NCI-H1105 treated with DMSO at 0.1 percent for 48 hours (cell line): Measurements from ENCODE around the gene NLRC5.

Experiments
- DNase-seq: peaks from one replicate; lab custom pipeline; 2025; lab: John Stamatoyannopoulos, UW

Gene NLRC5, protein sequence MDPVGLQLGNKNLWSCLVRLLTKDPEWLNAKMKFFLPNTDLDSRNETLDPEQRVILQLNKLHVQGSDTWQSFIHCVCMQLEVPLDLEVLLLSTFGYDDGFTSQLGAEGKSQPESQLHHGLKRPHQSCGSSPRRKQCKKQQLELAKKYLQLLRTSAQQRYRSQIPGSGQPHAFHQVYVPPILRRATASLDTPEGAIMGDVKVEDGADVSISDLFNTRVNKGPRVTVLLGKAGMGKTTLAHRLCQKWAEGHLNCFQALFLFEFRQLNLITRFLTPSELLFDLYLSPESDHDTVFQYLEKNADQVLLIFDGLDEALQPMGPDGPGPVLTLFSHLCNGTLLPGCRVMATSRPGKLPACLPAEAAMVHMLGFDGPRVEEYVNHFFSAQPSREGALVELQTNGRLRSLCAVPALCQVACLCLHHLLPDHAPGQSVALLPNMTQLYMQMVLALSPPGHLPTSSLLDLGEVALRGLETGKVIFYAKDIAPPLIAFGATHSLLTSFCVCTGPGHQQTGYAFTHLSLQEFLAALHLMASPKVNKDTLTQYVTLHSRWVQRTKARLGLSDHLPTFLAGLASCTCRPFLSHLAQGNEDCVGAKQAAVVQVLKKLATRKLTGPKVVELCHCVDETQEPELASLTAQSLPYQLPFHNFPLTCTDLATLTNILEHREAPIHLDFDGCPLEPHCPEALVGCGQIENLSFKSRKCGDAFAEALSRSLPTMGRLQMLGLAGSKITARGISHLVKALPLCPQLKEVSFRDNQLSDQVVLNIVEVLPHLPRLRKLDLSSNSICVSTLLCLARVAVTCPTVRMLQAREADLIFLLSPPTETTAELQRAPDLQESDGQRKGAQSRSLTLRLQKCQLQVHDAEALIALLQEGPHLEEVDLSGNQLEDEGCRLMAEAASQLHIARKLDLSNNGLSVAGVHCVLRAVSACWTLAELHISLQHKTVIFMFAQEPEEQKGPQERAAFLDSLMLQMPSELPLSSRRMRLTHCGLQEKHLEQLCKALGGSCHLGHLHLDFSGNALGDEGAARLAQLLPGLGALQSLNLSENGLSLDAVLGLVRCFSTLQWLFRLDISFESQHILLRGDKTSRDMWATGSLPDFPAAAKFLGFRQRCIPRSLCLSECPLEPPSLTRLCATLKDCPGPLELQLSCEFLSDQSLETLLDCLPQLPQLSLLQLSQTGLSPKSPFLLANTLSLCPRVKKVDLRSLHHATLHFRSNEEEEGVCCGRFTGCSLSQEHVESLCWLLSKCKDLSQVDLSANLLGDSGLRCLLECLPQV (N-terminal part only)

DNA sequence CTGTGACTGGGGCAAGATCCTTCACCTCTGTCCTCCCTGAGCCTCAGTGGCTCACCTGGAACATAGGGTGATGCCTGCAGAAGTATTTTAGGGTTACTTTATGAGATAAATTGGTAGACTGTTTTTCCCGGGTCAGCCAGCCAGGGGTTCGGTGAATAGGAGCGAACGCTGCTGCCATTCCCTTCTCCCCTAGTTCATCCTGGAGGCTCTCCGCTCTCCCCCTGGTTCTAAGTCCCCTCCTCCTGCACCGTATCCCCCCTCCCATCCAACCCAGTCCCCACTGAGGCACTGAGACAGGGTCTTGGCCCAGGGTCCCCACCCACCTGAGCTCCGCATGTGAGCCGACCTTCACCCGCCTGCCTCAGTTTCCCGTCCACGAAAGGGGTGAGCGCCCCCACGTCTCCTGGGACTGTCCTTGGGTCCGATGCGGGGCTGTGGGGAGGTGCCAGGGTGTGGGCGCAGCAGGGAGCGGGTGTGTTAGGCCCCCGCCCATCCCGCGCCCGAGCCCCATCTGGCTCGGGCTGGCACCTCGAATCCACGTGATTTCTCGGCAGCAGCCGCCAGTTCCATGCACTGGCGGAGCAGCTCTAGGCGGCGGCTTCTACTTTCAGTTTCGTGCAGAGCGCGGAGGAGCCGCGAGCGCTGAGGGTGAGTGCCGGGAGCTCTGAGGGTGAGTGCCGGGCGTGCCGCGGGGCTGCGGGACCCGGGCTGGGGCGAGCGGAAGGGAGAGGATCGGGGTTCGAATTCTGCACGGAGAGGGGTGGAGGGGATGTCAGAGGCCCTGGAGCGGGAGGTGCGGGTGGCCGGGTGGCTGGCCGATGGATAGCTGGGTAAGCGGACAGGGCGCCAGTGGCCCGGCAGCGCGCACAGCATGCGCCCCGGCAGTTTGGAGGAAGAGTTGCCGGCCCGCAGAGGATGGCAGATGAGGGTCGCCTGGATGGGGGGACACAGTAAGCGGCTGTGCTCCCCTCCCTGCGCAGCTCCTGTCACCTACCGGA is at the start of gene NLRC5:
Gene NLRC5, plus strand, starts transcription at position 610 of the 998 bp plus-strand sequence. CDS start 31,156 bp downstream, outside the sequence.
- peak; percentile 23 for DNase-seq

DNA sequence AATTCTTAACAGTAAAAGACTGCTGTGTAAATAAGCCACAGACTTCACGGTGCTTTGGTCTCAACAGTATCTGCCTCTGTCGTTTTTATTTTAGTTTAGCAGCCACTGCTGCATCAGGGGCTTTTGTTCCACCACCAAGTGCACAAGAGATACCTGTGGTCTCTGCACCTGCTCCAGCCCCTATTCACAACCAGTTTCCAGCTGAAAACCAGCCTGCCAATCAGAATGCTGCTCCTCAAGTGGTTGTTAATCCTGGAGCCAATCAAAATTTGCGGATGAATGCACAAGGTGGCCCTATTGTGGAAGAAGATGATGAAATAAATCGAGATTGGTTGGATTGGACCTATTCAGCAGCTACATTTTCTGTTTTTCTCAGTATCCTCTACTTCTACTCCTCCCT is 49.6 kb upstream of the NLRC5 start:
- peak; percentile 72 for DNase-seq

DNA sequence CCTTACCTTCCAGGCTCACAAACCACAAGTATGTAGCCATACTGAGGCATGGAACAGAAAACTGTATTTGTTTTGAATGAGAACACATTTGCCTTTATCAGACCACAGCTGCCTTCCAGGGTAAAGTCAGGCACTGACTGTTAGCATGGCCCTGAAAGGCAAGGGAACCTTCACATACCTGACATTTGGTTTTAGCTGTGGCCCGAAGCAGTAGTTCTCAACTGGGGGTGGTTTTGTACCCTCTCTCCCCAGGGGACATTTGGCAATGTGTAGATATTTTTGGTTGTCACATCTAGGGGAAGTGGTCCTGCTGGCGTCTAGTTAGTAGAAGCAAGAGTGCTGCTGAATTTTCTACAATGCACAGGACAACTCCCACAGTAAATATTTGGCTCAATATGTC is 48.3 kb upstream of the NLRC5 start:
- no peak for DNase-seq

DNA sequence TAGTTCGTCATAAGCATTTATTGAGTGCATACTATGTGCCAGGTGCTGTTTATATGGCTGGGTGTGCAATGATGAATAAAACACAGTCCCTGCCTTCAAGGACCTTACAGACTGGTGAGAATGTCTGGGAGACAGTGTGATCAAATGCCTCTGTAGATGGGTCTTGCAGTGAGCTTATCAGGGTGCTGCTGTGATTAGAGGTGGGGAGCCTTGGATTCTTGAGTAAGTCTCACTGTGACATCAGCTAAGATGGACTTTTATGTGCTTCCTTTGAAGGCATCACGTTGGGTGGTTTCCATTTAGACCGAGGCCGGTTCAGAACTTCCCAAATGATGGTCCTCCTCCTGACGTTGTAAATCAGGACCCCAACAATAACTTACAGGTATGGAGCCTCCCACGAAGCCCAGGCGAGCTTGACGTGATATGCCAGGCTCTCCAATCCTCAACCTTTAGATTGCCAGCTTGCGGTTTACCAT is 47.5 kb upstream of the NLRC5 start:
- no peak for DNase-seq

DNA sequence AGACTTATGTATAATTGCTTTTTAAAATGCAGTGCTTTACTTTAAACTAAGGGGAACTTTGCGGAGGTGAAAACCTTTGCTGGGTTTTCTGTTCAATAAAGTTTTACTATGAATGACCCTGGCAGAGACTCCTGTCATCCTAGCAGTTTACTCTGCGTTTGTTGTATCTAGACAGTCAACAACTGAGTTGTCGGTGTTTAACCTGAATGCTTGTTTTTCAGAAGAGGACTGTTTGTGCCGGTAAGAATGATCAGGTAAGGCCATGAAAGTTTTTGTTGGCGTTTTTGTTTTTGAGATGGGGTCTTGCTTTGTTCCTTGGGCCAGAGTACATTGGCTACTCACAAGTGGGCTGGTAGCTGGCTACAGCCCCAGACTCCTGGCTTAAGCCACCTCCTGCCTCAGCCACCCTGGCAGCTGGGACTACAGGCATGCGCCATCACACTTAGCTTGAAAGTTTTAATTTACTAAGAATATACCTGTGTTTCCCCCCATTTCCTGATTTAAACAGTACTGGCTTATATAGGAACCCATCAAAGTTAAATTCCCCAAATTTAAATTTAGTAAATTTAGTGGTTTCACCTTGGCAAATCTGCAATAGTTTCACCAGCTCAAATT is 45.5 kb upstream of the NLRC5 start:
- no peak for DNase-seq

DNA sequence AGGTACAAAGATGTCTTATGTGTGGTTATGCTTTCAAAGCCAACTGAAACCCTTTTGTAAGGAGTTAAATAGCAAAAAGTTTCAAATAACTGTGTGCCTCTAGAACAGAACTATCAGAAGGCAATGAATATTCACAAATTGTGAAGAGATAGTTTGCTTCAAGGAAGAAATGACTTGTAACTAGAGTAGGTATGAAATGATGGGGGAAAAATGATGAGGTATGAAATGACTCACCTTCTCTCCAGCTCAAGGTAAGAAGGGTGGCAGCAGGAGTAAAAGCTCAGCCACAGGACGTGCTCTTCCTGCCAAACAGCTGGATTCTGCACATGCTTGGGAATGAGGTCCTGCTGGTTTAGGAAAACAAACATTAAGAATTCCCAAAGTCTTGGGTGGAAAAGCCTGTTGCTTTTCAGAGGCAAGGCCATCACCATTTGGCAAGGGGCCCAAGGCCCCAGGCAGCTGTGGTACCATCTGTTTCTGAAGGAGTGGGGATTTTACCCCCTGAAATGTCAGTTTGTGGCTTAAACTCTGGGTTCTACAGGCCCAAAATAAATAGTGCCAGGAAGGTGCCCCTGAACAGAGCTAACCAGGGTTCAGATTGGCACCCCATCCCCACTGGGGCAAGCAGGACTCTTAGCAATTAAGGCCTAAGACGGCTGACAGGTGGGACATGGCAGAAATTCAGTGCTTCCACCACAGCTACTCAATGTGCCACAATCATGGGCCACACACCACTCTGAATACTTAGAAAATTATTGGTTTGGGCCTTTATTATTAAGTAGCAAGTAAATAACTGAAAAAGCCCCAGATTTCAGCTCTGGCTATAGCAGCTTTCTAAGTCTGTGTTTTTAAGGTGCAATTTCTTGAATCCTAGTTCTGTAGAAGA is 44.2 kb upstream of the NLRC5 start:
- no peak for DNase-seq

DNA sequence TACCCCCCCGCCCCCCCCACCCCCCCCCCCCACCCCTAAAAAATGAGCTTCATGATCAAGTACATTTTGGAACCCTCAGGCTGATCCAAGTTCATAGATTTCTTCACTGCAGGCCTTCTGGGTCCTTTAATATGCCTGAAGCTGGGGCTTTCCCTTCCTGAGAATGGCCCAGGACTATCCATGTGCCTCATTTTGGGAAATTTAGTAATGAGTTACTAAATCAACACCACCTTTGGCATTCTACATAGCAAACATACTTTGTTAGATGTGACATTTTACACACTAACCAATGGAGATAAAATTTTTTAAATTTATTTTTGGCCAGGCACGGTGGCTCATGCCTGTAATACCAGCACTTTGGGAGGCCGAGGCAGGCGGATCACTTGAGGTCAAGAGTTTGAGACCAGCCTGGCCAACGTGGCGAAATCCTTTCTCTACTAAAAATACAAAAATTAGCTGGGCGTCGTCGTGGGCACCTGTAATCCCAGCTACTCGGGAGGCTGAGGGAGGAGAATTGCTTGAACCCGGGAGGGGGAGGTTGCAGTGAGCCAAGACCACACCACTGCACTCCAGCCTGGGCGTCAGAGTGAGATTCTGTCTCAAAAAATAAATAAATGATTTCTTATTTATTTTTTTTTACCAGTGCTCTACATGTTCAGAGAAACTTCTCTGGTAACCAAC is 43.4 kb upstream of the NLRC5 start:
- no peak for DNase-seq

DNA sequence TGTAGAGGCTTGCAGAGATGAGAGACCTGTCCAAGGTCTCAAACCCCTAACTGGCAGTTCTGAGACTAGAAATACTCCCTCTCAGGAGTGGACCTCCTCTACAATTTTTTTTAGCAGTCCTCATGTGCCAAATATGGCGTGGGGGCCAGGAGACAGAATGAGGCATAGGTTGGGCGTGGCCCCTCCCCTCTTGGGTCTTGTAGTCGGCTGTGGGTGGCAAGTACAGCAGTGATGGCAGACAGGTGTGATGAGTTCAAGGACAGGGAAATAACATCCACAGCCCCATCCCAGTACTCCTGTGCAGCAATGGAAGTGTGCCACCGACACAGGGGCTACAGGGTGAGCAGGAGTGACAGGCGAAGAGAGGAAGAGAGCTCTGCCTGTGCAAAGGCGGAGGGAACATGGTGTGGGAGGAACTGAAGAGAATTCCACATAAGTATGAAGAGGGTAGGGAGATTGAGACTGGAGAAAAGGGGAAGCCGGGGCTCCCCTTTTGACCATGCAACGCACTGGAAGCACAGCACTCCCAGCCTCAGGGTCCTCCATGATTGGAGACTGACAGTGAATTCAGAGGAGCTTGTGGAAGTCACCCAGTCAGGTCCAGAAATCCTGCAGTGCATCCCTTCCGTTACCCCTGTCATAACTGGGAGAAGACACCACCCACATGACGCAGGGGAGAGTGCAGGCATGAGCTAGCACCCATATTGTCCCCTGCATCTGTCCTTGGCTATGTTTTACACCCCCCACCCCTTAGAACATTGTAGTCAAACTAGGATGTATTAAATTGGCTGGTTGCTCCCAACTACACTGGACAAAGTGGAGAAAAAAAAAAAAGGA is 42.4 kb upstream of the NLRC5 start:
- DNase-seq: no peak

DNA sequence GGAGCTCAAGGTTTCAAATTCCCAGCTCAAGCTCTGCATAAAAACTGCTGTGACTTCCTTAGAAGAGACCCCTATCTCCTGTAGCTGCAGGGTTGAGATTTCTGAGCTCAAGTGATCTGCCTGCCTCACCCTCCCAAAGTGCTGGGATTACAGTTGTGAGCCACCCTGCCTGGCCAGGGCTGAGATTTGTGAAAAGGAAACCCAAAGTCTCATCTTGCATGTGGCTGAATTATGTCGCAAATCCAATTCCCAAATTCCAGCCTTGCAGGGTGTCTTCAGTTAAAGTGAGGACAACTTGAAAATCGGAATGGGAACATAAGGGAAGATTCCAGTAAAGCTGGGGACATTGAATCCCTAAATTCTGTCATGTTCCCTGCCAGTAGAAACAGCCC is 41.8 kb upstream of the NLRC5 start:
- DNase-seq: no peak

DNA sequence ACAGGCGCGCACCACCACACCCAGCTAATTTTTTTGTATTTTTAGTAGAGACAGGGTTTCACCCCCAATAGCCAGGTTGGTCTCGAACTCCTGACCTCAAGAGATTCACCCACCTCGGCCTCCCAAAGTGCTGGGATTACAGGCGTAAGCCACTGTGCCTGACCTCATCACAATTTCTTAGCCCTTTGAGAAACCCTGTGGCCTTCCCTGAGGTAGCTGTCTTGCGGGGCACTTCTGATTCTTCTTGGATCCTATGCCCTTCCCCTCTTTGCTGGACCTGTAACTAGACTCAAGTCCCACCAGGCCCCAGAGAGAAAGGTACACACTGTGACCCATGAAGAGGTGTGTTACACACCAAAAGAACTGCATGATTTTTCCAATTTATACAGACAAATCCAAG is 41.1 kb upstream of the NLRC5 start:
- DNase-seq: no peak

DNA sequence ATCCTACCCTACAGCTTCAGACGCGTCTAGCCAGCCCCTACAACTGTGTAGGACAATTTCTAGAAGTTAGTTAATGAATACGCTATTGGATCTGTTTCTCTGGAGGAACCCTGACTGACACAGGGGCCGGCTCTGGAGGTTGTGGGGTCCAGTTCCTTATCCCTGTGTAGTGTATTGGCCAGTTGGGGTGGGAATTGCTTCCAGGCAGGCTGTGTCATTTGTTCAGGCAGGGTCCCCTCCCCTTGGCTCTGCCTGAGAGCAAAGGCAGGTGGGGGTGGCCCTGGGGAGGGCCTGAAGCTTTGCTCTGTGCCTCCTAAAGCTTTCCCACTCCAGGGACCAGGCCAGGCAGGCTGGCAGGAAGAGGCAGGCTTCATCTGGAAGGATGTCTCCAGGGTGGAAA is 39.3 kb upstream of the NLRC5 start:
- DNase-seq: no peak

DNA sequence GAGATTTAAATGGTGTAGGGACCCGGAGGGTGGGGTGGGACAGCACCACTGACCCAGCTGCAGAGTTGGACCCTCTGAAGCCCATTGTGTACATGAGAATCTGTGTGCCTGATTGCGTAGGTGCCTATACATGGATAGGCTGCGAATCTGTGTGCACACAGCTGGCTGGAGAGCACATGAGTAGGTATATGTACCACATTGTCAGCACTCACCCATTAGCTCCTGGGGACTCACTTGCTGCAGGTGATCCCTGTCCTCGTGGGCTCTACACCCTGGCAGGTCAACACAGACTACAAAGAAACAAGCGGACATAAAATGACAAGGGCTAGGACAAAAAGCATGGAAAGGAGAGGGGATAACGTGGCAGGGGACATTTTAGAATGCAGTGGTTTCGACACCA is 38.9 kb upstream of the NLRC5 start:
- no peak for DNase-seq

DNA sequence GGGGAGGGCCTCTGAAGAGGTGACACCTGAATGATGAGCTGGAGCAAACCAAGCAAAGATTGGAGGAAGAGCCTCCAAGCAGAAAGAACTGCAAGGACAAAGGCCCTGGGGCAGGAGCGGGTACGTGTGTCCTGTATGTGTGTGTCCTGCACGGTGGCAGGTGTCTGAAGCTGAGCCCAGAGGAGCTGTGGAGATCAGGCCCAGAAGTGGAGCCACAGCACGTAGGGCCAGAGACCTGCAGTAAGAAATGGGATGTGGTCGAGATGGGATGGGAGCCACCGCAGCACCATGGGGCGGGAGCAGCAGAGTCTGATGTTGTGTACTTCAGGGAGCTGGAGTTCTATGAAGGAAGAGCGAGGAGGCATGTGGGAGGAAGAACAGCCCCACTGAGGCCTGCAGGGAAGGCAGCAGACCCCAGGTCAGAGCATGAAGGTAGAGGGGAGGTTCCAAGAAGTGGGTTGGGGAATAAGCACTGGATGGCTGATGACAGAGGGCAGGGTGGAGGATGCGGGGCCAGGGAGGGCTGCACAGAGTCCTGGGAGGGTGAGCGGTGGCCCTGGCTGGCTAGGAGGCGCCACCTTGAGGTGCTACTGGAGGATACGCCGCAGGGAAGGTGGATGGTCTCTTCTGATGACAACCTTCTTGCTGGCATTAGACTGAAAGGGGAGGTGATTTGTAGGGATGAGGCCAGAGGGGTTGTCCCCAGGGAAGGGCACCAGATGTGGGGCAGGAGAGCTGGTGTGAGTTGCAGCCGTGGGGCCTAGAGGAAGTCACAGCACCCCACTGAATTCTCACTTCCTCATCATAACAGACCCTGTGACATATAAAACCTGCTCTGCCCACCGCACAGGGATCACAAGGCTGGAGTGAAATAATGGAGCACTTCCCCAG is 38.2 kb upstream of the NLRC5 start:
- DNase-seq: peak; percentile 1

DNA sequence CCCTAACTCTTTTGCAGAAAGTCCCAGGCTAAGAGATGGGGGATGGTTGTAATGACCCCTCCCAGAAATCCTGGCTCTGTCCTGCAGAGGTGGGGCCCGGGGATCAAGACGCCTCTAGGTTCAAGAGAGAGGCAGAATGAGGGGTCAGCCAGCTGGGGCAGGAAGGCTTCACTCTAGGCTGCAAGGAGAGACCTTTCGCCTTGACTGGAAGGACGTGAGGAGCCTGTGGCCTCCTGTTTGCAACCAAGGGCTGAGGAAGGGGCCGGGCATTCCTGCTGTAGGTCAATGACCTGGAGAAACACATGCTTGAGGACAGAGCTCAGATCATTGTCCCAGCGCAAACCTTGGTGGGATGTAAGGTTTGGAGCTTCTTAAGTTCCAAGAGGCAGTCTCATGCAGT is 36.4 kb upstream of the NLRC5 start:
- no peak for DNase-seq

DNA sequence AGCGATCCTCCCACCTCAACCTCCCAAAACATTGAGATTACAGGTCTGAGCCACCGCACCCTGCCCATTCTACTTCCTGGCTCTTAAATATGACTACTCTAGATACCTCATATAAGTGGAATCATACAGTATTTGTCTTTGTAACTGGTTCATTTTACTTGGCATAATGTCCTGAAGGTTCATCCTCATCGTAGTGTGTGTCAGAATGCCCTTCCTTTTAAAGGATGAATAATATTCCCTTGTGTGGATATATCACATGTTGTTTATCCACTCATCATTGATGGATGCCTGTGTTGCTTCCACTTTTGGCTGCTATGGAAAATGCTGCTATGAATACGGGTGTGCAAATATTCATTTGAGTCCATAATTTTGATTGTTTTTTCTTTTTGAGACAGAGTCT is 33.3 kb upstream of the NLRC5 start:
- DNase-seq: no peak

DNA sequence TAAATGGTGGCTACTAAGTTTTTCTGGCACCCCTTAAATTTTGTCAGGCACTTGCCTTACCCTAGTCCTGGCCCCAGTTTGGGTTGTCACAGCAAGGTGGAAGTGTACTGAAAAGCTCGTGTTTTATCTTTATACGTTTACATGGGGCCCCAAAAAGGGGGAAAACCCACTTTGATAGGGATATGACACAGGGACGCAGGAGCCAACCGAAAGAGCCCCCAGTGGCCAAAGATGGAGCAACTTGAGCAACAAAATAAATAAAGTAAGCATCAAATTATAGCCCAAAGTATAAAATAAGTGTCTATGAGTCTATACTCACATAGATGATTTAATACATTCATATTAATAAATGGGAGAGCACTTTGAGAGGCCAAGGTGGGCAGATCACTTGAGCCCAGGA is 32.6 kb upstream of the NLRC5 start:
- DNase-seq: no peak

DNA sequence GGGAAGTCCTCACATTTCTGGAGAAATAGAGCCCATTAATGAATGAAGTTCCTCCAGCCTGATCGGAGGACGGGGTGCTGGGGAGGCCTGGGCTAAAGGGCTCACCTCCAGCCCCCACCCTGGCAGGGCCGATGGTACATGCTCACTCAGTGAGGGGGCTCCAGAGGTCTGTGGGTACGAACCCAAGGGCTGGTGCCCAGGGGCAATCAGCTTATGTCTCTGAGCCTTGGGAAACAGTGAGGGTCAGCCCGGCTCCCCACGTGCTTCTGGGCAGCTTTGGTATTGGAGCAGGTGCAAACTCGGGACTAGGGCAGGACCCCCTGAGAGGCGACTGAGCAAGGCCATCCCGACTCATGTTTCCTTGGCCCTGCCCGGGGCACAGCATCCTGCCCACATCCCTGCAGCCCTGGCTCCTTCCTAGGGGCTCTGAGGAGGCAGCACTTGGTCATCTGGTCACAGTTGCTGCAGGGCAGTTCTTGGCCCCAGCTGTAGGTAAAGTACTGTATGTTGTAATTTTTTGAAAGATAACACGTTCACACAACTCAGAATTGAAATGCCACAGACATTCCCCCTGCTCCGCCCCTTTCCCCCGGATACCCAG is 28.6 kb upstream of the NLRC5 start:
- no peak for DNase-seq
